A172 (cell line): ENCODE results near the gene CBS. TPM values are rescaled to one million over a fixed set of nuclear protein-coding genes. Genes with fewer than 3 reads are reported as not detected.
"Not testable (repeated sequence)": the region's sequence is repeated elsewhere in the genome, so short reads cannot be mapped to it uniquely, and the experiment has no call there.

Experiments used
- DNase-seq: peaks from one replicate; pipeline ENCODE4 v3.0.0-alpha.2; 2015; ENCODE audit warnings: low spot score
- total RNA-seq: library from RNA; depleted of rRNA; stranded (reverse); fragments of >200 nt; shearing (Covaris generic); gene quantifications from 2 replicates; pipeline ENCODE4 v1.2.3, GENCODE V29; 2014

The CBS gene
- total RNA-seq, 1 experiment from 2014 or later: 29.0 TPM

- not testable (repeated sequence) for DNase-seq
Measured at GRCh38 chr21:43068065-43068464, 7.6 kb downstream of the CBS start.

GRCh38 chr21:43066690-43067089, 8.9 kb downstream of the CBS start:
- DNase-seq: not testable (repeated sequence)

GRCh38 chr21:43065991-43066390, 9.6 kb downstream of the CBS start:
- DNase-seq: not testable (repeated sequence)

GRCh38 chr21:43064265-43064917, 11.2 kb downstream of the CBS start:
- DNase-seq: not testable (repeated sequence)

GRCh38 chr21:43062955-43063664, 12.5 kb downstream of the CBS start:
- not testable (repeated sequence) for DNase-seq

GRCh38 chr21:43053112-43053511, 22.5 kb downstream of the CBS start:
- not testable (repeated sequence) for DNase-seq

GRCh38 chr21:43045876-43046821, 29.5 kb downstream of the CBS start:
- DNase-seq: not testable (repeated sequence)

- DNase-seq: not testable (repeated sequence)
Measured at GRCh38 chr21:43045165-43045875, 30.3 kb downstream of the CBS start.

GRCh38 chr21:43044547-43044946, 31.1 kb downstream of the CBS start:
- not testable (repeated sequence) for DNase-seq

GRCh38 chr21:43043291-43043690, 32.3 kb downstream of the CBS start:
- DNase-seq: not testable (repeated sequence)

- DNase-seq: not testable (repeated sequence)
Measured at GRCh38 chr21:43042169-43042568, 33.5 kb downstream of the CBS start.

- DNase-seq: not testable (repeated sequence)
Measured at GRCh38 chr21:43038659-43039044, 37.0 kb downstream of the CBS start.

GRCh38 chr21:43037918-43038658, 37.5 kb downstream of the CBS start:
- not testable (repeated sequence) for DNase-seq

- not testable (repeated sequence) for DNase-seq
Measured at GRCh38 chr21:43036889-43037288, 38.7 kb downstream of the CBS start.

- no peak for DNase-seq
Measured at GRCh38 chr21:43034826-43035225, 40.8 kb downstream of the CBS start.

GRCh38 chr21:43034101-43034500, 41.5 kb downstream of the CBS start:
- no peak for DNase-seq

- no peak for DNase-seq
Measured at GRCh38 chr21:43031121-43031619, 44.5 kb downstream of the CBS start.

- DNase-seq: no peak
Measured at GRCh38 chr21:43029785-43030184, 45.9 kb downstream of the CBS start.

GRCh38 chr21:43027846-43028731, 47.5 kb downstream of the CBS start:
- DNase-seq: no peak
